RWPE1 (cell line): Measurements from ENCODE around the gene SLMAP.
A peak's percentile ranks its signal among the peaks of the same experiment; 100 is the strongest.

ENCODE experiments used
- CTCF ChIA-PET: fragments of 350-600 bp; sonication (Branson Sonifier 250); formaldehyde crosslinking; extraction: SDS; loops from one replicate; lab custom pipeline; 2021; lab: Yijun Ruan, JAX
- POLR2A ChIA-PET: fragments of 400-600 bp; formaldehyde crosslinking; extraction: SDS; loops from one replicate; lab custom pipeline; 2020; ENCODE audit warnings: antibody characterized with exemption; ENCODE audit not compliant: low non-redundant PET; lab: Yijun Ruan, JAX
- DNase-seq: peaks from one replicate; pipeline ENCODE4 v3.0.0; 2012; ENCODE audit warnings: low spot score
- H3K27ac ChIP-seq: fragments of 450-650 bp; 2 replicates; pipeline ENCODE4 v1.5.1; 2017
- CTCF ChIP-seq: fragments of 450-650 bp; conservative IDR thresholded peaks from 2 replicates; pipeline ENCODE4 v1.5.1; 2017; ENCODE audit warnings: low read depth, mild to moderate bottlenecking

SLMAP gene

GRCh38 chr3:57755741-57756527, at the start of gene SLMAP:
TSS of gene SLMAP (plus strand) at chr3:57756309. CDS start at chr3:57757652, 1,343 bp downstream.
- CTCF ChIA-PET: interaction anchor here (0.6 to 0.9 kb wide), 2 partner anchors 101 to 149 kb away, joined by 3 to 5 read pairs; no protein-coding TSS in a partner anchor
- POLR2A ChIA-PET: no interaction called here
- peak within 1 kb of the TSS; percentile 92 for H3K27ac ChIP-seq
- DNase-seq: peak; percentile 89
- TF ChIP-seq CTCF: no peak

GRCh38 chr3:57706462-57706861, 49.6 kb upstream of the SLMAP start:
- peak overlapping the region; percentile 76 for H3K27ac ChIP-seq
- CTCF ChIA-PET: no interaction called here
- TF ChIP-seq CTCF: no peak
- DNase-seq: peak; percentile 76
- POLR2A ChIA-PET: no interaction called here

- ChIA-PET POLR2A (no interaction called here), CTCF (interaction anchor here (0.6 kb wide), 1 partner anchor 339 kb away, joined by 3 read pairs; no protein-coding TSS in a partner anchor)
- no peak for DNase-seq
- H3K27ac ChIP-seq: peak overlapping the region; percentile 78
- TF ChIP-seq CTCF: no peak
Observed at GRCh38 chr3:57709031-57709430, 47.1 kb upstream of the SLMAP start.

- POLR2A ChIA-PET: no interaction called here
- no peak overlapping the region for H3K27ac ChIP-seq
- CTCF ChIA-PET: interaction anchor here (0.6 kb wide), 1 partner anchor 338 kb away, joined by 3 read pairs; no protein-coding TSS in a partner anchor
- no peak for TF ChIP-seq CTCF
- peak; percentile 9 for DNase-seq
Observed at GRCh38 chr3:57709559-57709958, 46.5 kb upstream of the SLMAP start.

GRCh38 chr3:57715686-57716085, 40.4 kb upstream of the SLMAP start:
- DNase-seq: no peak
- CTCF ChIA-PET: no interaction called here
- TF ChIP-seq CTCF: no peak
- H3K27ac ChIP-seq: no peak overlapping the region
- POLR2A ChIA-PET: no interaction called here

GRCh38 chr3:57717205-57717868, 38.8 kb upstream of the SLMAP start:
- ChIA-PET CTCF (no interaction called here), POLR2A (no interaction called here)

More at GRCh38 chr3:57717205-57717868, 38.8 kb upstream of the SLMAP start:
- no peak for TF ChIP-seq CTCF
- DNase-seq: no peak
- H3K27ac ChIP-seq: no peak overlapping the region
